Measurements from ENCODE around the gene NABP1.

NABP1 gene

GRCh38 chr2:191649519-191649918 lies 28.4 kb upstream of the NABP1 start:
- DNase-seq (ENCODE audit: low read depth) = no peak

DNA sequence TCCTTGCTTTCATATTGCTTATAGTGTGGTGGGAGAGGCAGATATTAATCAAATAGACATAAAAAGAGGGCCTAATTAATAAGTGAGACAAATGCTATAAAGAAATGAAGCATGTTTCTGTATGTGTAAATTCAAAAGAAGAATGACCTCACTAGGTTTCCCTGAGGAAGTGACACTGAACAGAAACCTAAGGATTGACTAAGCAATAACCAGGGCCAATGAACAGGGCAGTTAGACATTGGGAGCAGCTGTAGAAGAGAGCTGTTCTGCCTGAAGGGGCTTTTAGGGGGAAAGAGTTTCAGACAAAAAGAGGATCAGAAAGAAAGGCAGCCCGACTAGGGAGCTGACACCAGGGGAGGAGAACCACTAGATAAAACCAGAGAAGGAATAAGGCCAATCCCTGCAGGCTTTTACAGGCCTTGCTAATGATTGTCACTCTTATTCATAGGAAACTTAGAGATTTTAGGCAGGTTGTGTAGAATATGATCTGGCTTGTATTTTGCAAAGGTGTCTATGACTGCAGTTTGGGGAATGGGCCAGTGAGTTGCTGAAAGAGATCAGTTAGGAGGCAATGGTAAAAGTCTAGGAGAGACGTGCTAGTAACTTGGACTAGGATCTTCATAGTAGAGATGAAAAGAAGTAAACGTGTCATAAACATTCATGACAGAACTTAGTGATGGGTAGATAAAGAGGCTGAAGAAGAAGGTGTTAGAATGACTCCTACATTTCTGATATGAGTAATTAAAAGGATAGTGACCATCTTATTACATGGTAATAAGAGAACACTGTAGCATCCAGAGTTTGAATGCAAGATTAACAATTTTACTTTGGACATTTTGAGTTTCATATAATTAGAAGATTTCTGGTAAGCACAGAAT lies 26.8 kb upstream of the NABP1 start:
- DNase-seq (ENCODE audit: low read depth) = no peak

DNA sequence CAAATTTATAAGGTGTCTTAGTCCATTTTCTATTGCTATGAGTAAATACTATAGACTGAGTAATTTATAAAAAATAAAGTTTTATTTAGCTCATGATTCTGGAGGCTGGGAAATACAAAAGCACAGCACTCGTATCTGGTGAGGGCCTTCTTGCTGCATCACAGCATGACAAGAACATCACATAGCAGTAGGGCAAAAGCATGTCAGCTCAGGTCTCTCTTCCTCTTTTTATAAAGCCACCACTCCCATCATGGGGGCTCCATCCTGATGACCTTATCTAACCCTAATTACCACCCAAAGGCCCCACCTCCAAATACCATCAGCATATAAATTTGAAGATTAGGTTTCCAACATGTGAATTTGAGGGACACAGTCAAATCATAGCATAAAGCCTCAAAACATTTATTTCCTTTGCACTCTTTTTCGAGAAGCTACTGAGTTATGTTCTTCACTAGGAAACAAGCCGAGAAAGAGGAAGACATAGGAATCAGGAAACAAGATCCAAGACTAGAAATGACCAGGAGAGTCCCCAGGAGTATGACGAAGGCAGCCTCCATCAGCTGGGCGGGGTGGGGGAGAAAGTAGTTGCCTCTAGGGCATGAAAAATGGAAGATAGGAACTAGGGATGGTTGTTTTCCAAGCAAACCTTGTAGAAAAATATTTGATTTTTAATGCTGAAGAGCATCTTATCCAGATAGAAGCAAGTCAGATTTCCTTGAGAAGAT lies 24.1 kb upstream of the NABP1 start:
- no peak for DNase-seq (ENCODE audit: low read depth)

DNA sequence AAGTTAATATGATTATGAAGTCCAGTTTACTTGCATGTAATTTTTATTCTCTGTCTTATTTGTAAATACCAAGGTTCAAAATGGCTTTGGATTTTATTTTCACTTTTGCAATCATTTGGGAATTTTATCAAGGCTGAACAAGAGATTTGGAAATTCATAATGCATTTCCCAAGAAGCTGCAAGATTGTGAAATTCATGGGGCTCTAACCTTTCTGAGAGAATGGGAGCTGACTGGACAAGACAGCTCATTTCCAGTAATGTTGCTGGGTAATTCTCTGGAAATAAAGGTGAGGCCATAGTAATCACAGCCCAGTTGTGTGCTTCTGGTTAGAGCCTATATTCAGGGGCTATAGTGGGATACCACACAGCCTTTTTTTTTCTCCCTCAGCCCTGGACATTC lies 21.5 kb upstream of the NABP1 start:
- DNase-seq (ENCODE audit: low read depth) = no peak

- DNase-seq (ENCODE audit: low read depth) = no peak
Observed at GRCh38 chr2:191656792-191657191, 21.1 kb upstream of the NABP1 start.

DNA sequence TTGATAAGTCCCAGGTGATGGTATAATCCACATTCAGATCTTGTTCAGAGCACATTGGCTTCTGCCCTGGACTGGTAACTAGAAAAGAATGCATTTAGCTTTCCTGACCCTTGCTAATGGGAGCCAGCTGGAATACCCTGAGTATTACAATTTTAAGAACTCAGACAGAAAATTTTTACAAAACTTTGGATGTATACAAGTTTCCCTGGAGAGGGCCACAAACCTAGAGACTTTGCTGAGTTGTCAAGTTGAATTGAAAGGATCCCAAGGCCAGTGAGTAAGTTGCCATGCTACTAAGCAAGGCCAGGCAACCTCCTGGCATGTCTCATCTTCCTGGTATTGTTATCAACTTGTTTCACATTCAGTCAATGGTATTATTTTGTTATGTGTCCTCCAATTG lies 20.0 kb upstream of the NABP1 start:
- no peak for DNase-seq (ENCODE audit: low read depth)

DNA sequence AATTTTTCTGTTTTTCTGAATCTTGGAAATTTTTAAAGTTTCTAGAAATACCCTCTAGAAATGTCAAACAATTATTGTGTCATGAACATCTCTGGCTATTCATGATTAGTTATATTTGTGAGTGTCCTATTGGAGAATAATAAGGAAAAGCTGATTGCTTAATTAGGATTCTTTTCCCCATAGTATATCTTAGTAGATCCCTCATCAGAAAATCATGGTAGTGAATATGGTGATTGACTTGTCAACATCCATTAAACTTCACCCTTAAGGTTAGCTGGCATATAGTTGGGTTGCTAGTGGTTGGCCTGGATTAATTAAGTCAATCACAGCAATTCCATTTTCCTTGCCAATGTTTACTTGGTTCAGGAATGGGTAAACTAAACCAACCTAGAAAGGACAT lies 18.7 kb upstream of the NABP1 start:
- no peak for DNase-seq (ENCODE audit: low read depth)

DNA sequence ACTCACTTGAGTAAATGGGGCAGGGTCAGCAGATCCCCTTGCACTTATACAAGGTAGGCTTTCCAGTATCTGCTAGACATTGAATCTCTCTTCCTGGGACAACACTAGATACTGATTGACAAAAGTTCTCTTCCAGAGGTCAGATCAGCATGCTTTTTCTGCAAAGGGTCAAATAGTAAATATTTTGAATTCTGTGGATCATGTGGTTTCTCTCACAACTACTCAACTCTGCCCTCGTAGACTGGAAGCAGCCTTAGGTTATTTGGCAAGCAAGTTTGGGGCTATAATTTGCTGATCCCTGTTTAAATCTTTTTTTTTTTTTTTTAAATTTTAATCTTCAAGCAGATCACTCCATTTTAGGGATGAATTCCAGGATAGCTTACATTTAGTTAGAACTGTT lies 17.4 kb upstream of the NABP1 start:
- no peak for DNase-seq (ENCODE audit: low read depth)

DNA sequence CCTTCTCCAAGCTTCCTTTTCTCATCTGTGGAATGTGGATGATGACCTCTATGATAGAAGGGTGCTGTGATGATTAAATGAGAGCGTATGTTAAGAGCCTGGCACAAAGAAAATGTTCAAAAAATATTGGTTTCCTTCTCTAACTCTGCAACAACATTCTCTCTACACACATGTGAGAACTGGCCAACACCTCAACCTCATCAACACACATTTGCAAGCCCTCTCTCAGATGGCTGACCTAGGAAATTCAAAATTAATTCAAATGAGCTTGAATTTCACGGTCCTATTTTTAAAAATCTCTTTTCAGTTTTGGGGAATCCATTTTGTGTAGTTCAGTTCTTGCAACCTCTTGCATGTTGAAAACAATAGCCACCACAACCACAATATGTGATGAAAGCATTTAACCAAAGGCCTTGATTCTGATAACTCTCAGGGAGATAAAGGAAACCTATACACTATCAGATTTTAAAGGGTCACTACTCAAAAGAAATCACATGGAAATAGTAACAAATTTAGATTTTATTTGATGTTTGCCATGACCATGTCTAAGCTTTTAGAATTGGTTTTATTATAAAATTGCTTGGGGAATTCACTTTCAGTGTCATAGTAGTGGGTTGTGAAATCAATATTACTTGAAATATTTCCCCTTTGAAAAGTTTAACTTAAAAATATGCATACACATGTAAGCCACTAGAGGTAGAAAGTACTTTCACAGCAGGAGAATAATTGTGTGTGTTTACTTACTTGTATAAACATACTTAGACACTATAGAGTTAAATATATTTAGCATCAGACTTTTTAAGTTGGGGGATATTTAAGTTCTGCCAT lies 16.6 kb upstream of the NABP1 start:
- DNase-seq (ENCODE audit: low read depth) = no peak

GRCh38 chr2:191664823-191665677 lies 12.9 kb upstream of the NABP1 start:
- DNase-seq (ENCODE audit: low read depth) = no peak

GRCh38 chr2:191666226-191666625 lies 11.7 kb upstream of the NABP1 start:
- DNase-seq (ENCODE audit: low read depth) = no peak

- DNase-seq (ENCODE audit: low read depth) = no peak
Observed at GRCh38 chr2:191666732-191667131, 11.2 kb upstream of the NABP1 start.

- DNase-seq (ENCODE audit: low read depth) = no peak
Observed at GRCh38 chr2:191670076-191670475, 7.9 kb upstream of the NABP1 start.

GRCh38 chr2:191670787-191671186 lies 7.1 kb upstream of the NABP1 start:
- no peak for DNase-seq (ENCODE audit: low read depth)

DNA sequence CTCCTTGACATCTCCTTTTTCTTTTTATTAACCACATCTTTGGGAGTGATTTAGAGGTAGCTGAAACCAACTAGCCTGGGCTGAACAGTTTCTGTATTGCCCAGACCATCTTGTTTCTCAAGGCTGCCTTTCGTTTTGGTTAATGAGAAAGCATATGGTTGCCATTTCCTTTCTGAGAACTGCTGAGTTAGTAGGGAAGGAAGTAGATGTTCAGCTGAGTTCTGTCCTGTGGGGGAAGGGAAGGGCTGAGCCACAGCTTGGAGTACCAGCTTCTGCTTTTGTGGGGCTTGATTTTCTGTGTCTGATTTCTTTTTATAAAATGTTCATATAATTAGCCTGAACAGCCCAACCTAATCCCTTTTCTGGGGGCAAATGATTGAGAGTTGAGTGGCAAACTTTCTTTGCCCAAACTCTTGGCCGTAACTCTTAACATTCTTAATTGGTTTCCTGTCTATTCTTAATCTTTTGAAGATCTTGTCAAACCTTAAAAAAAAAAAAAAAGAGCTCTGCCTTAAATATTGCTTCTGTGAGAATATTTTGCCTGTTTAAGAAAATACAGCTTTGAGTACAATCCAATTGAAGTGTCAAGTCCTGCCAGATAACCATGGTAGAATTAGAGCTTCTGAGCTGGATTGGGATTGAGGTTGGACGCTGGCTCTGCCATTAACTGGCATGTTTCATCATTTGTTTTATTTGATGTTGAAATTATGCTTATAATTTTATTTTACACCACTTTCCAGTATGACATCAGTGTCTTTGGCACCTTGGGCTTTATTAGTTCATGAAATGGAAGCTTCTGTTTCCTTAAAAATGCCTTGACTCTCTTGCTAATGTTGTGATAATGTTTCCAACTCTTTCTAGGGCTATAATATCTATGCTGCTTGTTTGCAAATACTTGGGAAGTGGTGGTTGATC lies 1.9 kb upstream of the NABP1 start:
- DNase-seq (ENCODE audit: low read depth) = peak; percentile 53

- DNase-seq (ENCODE audit: low read depth) = peak; percentile 31
Observed at GRCh38 chr2:191676790-191677645, 918 bp upstream of the NABP1 start.

DNA sequence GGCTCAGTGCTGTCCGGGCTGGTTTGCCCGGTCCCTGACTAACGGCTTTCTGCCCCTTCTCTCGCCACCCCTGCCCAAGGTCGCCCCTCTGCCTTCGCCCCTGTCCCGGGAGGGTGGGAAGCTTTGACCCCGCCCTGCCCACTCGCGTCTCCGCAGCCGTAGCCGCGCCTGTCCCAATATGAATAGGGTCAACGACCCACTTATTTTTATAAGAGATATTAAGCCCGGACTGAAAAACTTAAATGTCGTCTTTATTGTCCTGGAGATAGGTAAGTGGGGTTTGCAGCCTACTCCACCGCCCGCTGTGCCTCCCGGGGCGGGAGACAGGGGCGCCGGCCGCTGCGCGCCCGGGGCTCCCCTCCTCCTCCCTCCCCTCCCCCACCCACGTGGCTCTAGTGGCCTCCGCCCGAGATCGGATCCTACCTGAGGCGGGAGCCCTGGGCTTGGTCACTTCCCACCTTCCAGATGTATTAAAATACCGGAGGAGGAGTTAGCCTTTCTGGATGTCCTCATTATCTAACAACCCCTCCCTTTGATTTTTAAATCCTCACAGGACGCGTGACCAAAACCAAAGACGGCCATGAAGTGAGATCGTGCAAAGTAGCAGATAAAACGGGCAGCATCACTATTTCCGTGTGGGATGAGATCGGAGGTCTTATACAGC lies 633 bp downstream of the NABP1 start:
- DNase-seq (ENCODE audit: low read depth) = peak; percentile 39

DNA sequence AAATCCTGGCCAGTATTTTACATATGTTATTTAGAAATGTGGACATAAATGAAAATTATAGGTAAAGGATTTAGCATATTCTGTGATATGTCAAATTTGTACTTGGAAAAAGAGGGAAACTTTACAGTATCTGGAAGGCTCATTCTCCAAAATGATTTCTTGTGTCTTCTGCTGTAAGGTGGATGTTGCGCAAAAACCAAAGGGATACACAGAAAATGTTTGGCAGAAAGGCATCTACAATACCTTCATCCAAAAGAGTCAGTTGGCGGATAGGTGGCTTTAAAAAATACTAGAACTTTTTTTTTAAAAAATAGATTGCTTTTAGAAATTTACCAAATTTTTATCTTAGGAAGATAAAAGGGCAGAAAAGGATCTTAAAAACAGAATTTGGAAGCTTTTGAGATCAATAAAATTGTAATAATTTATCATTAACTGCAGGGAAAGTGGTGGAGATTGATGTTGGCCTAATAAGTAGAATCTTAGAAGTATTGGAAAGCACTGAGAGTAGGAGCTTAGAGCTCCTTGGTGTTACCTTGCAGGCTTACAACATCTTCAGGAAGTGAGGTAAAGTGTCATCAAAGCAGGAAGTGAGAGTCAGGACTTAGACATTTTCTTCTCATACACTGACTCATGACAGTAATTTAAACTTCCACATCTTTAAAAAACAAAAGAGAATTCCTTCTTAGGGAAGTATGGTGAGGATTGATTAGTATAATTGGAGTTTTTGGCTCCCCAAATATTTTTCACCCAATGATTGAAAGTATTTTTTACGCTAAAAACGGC lies 2.1 kb downstream of the NABP1 start:
- no peak for DNase-seq (ENCODE audit: low read depth)
